ENCODE data around the gene PAPSS1. TPM values are rescaled to one million over a fixed set of nuclear protein-coding genes. Genes with fewer than 3 reads are reported as not detected.
A peak's percentile ranks its signal among the peaks of the same experiment; 100 is the strongest.

The PAPSS1 gene
- polyA plus RNA-seq, 1 of the 3 experiments (the other 2 are of a cell fraction), result 70.1 TPM

GRCh38 chr4:107579099-107579498, 140.9 kb downstream of the PAPSS1 start:
- peak; percentile 3 for DNase-seq
- no peaks in the 10 kb centered on the region for H4K20me1 ChIP-seq (ENCODE audit: insufficient read depth)
- POLR2A ChIA-PET, result no interaction called here
- no peaks in the 10 kb centered on the region for H3F3A ChIP-seq (replicated peaks; ENCODE audit: insufficient read depth)
- CTCF ChIA-PET, result no interaction called here
- H2AFZ ChIP-seq (ENCODE audit: low read depth), result no peak overlapping the region
- WGBS (ENCODE audit: low lambda C conversion rate), result 78% methylated on average over 6 of the region's 13 CpGs
- no peaks in the 10 kb centered on the region for H3K79me2 ChIP-seq (ENCODE audit: insufficient read depth)
- TF ChIP-seq USF1 (IDR thresholded peaks at IDR 0.05; ENCODE audit: borderline replicate concordance, low read depth), result no peak
- no peak for TF ChIP-seq SIN3A (IDR thresholded peaks at IDR 0.05; ENCODE audit: borderline replicate concordance, low read depth, low read length)
- TF ChIP-seq CHD2 (IDR thresholded peaks at IDR 0.05; ENCODE audit: low read length, partially characterized antibody), result no peak
- no peak for TF ChIP-seq MXI1 (IDR thresholded peaks at IDR 0.05; ENCODE audit: low read depth, low read length)
- no peak for TF ChIP-seq GATA2 (CRISPR knock-in tag; IDR thresholded peaks at IDR 0.05)
- TF ChIP-seq PBX3 (IDR thresholded peaks at IDR 0.05), result no peak
- TF ChIP-seq REST (IDR thresholded peaks at IDR 0.05; ENCODE audit: low read depth, low read length), result no peak
- no peak for TF ChIP-seq SMC3 (IDR thresholded peaks at IDR 0.05; ENCODE audit: low read depth, low read length)
- TF ChIP-seq EZH2phosphoT487 (IDR thresholded peaks at IDR 0.05; ENCODE audit: borderline replicate concordance, low read depth), result no peak
- no peak for TF ChIP-seq GABPA (IDR thresholded peaks at IDR 0.05; ENCODE audit: low read depth)
- TF ChIP-seq USF2 (IDR thresholded peaks at IDR 0.05; ENCODE audit: borderline replicate concordance, low read depth, low read length), result no peak
- no peaks in the 10 kb centered on the region for H3K27me3 ChIP-seq (ENCODE audit: insufficient read depth)
- H3K4me3 ChIP-seq (ENCODE audit: low read depth in 2 of 2, low read length in 1 of 2), result no peak overlapping the region
- no peaks in the 10 kb centered on the region; a peak in 1 of 4 replicates for H3K4me1 ChIP-seq (ENCODE audit: control insufficient read depth in 1 of 2, insufficient read depth in 2 of 2, low read depth in 1 of 2, low read length in 1 of 2)
- no peak overlapping the region for H3K4me2 ChIP-seq
- no peaks in the 10 kb centered on the region for H3K9me2 ChIP-seq
- no peaks in the 10 kb centered on the region for H3K9me3 ChIP-seq
- H3K36me3 ChIP-seq (replicated peaks in 1 of 2; ENCODE audit: control insufficient read depth in 1 of 2, insufficient read depth in 2 of 2, low read length in 1 of 2), result no peaks in the 10 kb centered on the region
- no peak overlapping the region for H3K27ac ChIP-seq (ENCODE audit: low read depth in 2 of 2, low read length in 1 of 2)
- H3K9ac ChIP-seq, result no peak overlapping the region

Measured in SK-N-SH (cell line).